Thoracic aorta (tissue), 2 donors: Measurements from ENCODE around the gene SAXO1. TPM values are rescaled to one million over a fixed set of nuclear protein-coding genes. Genes with fewer than 3 reads are reported as not detected.
"Not testable (repeated sequence)": the region's sequence is repeated elsewhere in the genome, so short reads cannot be mapped to it uniquely, and the experiment has no call there.

ENCODE experiments used
- ATAC-seq: fragments of 150-250 bp; one replicate; pipeline ENCODE4 v1.8.0; 2017; ENCODE audit warnings: low read depth; ENCODE audit not compliant: insufficient number of reproducible peaks, low FRiP score
- DNase-seq: peaks from one replicate; pipeline ENCODE4 v3.0.0-alpha.2; 2020; ENCODE audit warnings: low spot score
- H3K27ac ChIP-seq, 2 donors: fragments of 200-600 bp; sonication (generic); 1 replicate in 1 of 2; 2 replicates in 1 of 2; pipeline ENCODE4 v1.5.1; 2016; ENCODE audit warnings: mild to moderate bottlenecking in 2 of 2, moderate library complexity in 2 of 2
- H3K27me3 ChIP-seq: fragments of 200-600 bp; sonication (generic); replicated peaks from 2 replicates; pipeline ENCODE4 v1.6.0; 2016; ENCODE audit warnings: mild to moderate bottlenecking; ENCODE audit not compliant: insufficient read depth
- H3K36me3 ChIP-seq: fragments of 200-600 bp; sonication (generic); one replicate; pipeline ENCODE4 v1.5.1; 2016
- H3K4me1 ChIP-seq, 2 donors: fragments of 200-600 bp; sonication (generic); 1 replicate in 1 of 2; 2 replicates in 1 of 2; pipeline versions ENCODE4 v1.5.1 to v1.6.0; 2016; ENCODE audit warnings: low read depth in 2 of 2, mild to moderate bottlenecking in 1 of 2; ENCODE audit not compliant: control insufficient read depth in 1 of 2
- H3K4me3 ChIP-seq: fragments of 200-600 bp; sonication (generic); 2 replicates; pipeline ENCODE4 v1.5.1; 2016; ENCODE audit warnings: mild to moderate bottlenecking
- H3K9me3 ChIP-seq: fragments of 200-600 bp; sonication (generic); 2 replicates; pipeline ENCODE4 v1.5.1; 2016
- total RNA-seq, 2 donors: library from RNA; depleted of rRNA; stranded (reverse); fragments of >200 nt; gene quantifications; one replicate each; pipeline versions ENCODE4 v1.1.0 to v1.2.3, GENCODE V29; 2016
- TF ChIP-seq, protein P1 (sequence below): fragments of 200-600 bp; sonication (generic); IDR thresholded peaks from one replicate; pipeline ENCODE4 v1.5.1; 2019; ENCODE audit warnings: antibody characterized with exemption

The SAXO1 gene
- total RNA-seq, 2 donors from 2014 or later = 0.27 to 1.8 TPM

DNA sequence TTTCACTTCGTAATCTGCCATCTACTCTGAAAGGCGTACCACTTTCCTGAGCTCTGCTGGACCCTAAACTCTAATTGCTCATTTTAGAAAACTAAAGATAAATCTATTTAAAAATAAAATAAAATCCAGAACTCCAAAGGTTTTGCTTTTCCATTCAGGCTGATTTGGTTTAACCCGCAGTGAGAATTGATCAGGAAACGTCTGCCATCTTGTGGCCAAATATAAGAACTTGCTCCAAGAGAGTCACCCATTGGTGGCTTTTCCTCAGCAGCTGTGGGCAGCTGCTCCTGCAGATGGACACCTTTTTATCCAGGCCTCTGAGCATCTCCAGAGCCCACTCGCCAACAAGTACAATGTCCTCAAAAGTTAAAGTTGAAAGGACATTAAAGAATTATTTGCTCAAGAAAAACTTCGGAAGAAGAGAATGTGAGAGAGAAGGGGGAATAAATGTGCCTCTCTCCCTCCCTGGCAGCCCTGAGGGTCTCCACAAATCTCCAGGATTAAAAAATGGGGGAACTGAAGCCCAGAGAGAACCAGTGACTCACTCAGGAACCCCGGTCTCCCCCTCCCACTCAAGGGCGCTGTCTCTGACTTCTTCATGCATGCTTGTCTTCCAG is 4.1 kb downstream of the SAXO1 start:
- ATAC-seq = no peak
- no peak for DNase-seq
- no peak overlapping the region for H3K4me3 ChIP-seq
- H3K27me3 ChIP-seq = no peaks in the 10 kb centered on the region
- H3K4me1 ChIP-seq = peaks cover 0 to 4% of the 10 kb centered on the region in 2 donors
- TF ChIP-seq, protein P1, sequence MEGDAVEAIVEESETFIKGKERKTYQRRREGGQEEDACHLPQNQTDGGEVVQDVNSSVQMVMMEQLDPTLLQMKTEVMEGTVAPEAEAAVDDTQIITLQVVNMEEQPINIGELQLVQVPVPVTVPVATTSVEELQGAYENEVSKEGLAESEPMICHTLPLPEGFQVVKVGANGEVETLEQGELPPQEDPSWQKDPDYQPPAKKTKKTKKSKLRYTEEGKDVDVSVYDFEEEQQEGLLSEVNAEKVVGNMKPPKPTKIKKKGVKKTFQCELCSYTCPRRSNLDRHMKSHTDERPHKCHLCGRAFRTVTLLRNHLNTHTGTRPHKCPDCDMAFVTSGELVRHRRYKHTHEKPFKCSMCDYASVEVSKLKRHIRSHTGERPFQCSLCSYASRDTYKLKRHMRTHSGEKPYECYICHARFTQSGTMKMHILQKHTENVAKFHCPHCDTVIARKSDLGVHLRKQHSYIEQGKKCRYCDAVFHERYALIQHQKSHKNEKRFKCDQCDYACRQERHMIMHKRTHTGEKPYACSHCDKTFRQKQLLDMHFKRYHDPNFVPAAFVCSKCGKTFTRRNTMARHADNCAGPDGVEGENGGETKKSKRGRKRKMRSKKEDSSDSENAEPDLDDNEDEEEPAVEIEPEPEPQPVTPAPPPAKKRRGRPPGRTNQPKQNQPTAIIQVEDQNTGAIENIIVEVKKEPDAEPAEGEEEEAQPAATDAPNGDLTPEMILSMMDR = peak; percentile 78
- no peaks in the 10 kb centered on the region for H3K9me3 ChIP-seq
- no peaks in the 10 kb centered on the region for H3K36me3 ChIP-seq
- H3K27ac ChIP-seq = no peak overlapping the region

DNA sequence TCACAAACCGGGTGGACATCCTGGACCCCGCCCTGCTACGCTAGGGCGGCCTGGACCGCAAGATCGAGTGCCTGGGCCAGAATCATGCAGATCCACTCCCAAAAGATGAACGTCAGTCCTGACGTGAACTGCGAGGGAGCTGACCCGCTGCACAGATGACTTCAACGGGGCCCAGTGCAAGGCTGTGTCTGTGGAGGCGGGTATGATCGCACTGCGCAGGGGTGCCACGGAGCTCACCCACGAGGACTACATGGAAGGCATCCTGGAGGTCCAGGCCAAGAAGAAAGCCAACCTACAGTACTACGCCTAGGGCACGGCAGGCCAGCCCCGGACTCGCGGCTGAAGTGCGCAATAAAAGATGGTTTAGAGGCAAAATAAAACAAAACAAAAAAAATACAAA is 5.2 kb downstream of the SAXO1 start:
- Histone ChIP-seq H3K27ac (no peak overlapping the region), H3K27me3 (no peaks in the 10 kb centered on the region), H3K4me3 (no peak overlapping the region), H3K4me1 (peaks cover 0 to 4% of the 10 kb centered on the region in 2 donors), H3K9me3 (no peaks in the 10 kb centered on the region), H3K36me3 (no peaks in the 10 kb centered on the region)
- TF ChIP-seq, protein P1 = no peak
- DNase-seq (no peak), ATAC-seq (no peak)

DNA sequence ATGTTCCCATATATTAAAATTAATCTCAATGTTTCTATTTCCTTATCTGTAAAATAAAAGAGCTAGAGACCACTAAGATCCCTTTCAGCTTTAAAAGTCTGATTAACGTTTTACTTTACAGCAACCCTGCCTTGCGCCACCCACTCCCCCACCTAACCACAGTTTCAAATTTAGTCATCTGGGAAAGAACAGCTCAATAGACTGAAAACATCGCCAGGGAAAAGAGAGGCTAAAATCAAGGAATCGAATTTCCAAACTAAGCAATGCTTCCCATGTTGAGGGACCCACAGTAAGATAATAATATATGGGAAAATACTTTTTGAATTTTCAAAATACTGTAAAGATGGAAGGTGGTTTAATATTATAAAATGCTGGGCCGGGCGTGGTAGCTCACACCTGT is 6.6 kb downstream of the SAXO1 start:
- DNase-seq (no peak), ATAC-seq (no peak)
- H3K27ac ChIP-seq = no peak overlapping the region
- H3K27me3 ChIP-seq = no peaks in the 10 kb centered on the region
- no peak overlapping the region for H3K4me3 ChIP-seq
- TF ChIP-seq, protein P1 = no peak
- peaks cover 0 to 4% of the 10 kb centered on the region in 2 donors for H3K4me1 ChIP-seq
- H3K36me3 ChIP-seq = no peaks in the 10 kb centered on the region
- no peaks in the 10 kb centered on the region for H3K9me3 ChIP-seq

DNA sequence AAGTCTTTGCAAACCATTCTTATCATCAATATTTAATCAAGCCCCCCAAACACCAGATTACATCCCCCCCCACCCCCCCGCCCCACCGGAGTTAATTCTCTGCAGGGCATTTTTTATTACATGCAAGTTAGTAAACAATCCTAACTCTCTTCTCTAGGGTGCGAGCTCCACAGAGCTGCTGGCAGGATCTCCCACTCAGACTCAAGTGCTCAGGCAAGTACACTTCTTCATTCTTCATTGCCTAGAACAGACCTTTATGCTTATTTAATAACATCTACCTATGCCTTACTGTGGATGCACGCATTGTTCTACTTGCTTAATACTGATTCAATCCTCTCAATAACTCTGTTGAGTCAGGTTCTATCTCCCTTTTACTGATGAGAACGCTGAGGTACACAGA is 9.9 kb downstream of the SAXO1 start:
- DNase-seq = no peak
- Histone ChIP-seq H3K27ac (no peak overlapping the region), H3K27me3 (no peaks in the 10 kb centered on the region), H3K36me3 (no peaks in the 10 kb centered on the region), H3K4me3 (no peak overlapping the region), H3K9me3 (no peaks in the 10 kb centered on the region), H3K4me1 (no peaks in the 10 kb centered on the region)
- TF ChIP-seq, protein P1 = no peak
- ATAC-seq = no peak

DNA sequence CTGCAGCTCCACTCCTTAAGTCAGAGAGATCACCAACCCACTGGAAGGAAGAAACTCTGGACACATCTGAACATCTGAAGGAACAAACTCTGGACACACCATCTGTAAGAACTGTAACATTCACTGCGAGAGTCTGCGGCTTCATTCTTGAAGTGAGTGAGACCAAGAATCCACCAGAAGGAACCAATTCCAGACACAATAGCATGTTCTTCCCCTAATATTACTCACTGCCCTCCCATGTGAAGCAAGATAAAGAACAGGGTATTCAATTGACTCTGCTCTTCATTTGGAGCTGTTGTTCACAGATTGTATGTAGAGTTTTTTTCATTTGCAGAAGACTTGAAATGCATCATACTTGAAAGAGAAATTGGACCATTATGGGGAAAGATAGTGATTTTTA is 10.8 kb downstream of the SAXO1 start:
- H3K36me3 ChIP-seq = no peaks in the 10 kb centered on the region
- no peak overlapping the region for H3K27ac ChIP-seq
- no peaks in the 10 kb centered on the region for H3K27me3 ChIP-seq
- no peak overlapping the region for H3K4me3 ChIP-seq
- TF ChIP-seq, protein P1 = no peak
- no peaks in the 10 kb centered on the region for H3K9me3 ChIP-seq
- DNase-seq = no peak
- no peaks in the 10 kb centered on the region for H3K4me1 ChIP-seq
- no peak for ATAC-seq

DNA sequence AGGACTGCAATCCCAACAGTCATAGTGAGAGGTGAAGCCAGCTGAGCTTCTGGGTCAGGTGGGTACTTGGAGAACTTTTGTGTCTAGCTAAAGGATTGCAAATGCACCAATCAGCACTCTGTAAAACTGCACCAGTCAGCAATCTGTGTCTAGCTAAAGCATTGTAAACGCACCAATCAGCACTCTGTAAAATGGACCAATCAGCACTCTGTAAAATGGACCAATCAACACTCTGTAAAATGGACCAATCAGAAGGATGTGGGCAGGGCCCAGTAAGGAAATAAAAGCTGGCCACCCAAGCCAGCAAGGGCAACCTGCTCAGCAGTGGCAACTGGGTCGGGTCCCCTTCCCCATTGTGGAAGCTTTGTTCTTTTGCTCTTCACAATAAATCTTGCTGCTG is 11.4 kb downstream of the SAXO1 start:
- ATAC-seq, H3K9me3 ChIP-seq, H3K4me3 ChIP-seq, H3K4me1 ChIP-seq, H3K27ac ChIP-seq, DNase-seq, H3K36me3 ChIP-seq, H3K27me3 ChIP-seq: not testable (repeated sequence)
